H1 (cell line): Measurements from ENCODE around the gene UBE2D2. TPM values are rescaled to one million over a fixed set of nuclear protein-coding genes. Genes with fewer than 3 reads are reported as not detected.

Experiments
- CTCF ChIA-PET: fragments of 300-600 bp; sonication (Branson Sonifier 250); formaldehyde crosslinking; loops from one replicate; lab custom pipeline; 2021; ENCODE audit not compliant: partially characterized antibody; lab: Charles Lee
- POLR2A ChIA-PET: fragments of 300-600 bp; sonication (Branson Sonifier 250); formaldehyde crosslinking; loops from one replicate; lab custom pipeline; 2021; ENCODE audit warnings: inconsistent platforms; ENCODE audit not compliant: partially characterized antibody; lab: Charles Lee
- DNase-seq, 2 experiments: peaks; one replicate each; pipeline versions ENCODE4 v3.0.0 to v3.0.0-alpha.2; 2010 to 2022; ENCODE audit warnings: low spot score in 2 of 2, low read depth in 1 of 2, mixed read lengths in 1 of 2
- FAIRE-seq: peaks from 2 replicates; lab custom pipeline; 2011; peaks lifted over from hg19 to GRCh38; lab: Jason Lieb, UNC
- H2AFZ ChIP-seq: 2 replicates; pipeline ENCODE4 v1.8.1; 2012; ENCODE audit warnings: low read length, inconsistent platforms
- H2AK5ac ChIP-seq: 2 replicates; pipeline ENCODE4 v1.6.1; 2013; ENCODE audit warnings: low read depth, low read length
- H2BK120ac ChIP-seq: replicated peaks from 2 replicates; pipeline ENCODE3; 2013; ENCODE audit warnings: low read depth, low read length, inconsistent platforms
- H2BK12ac ChIP-seq: 2 replicates; pipeline ENCODE4 v1.6.1; 2013; ENCODE audit warnings: low read depth, low read length
- H2BK15ac ChIP-seq: 2 replicates; pipeline ENCODE4 v1.6.1; 2013; ENCODE audit warnings: low read length
- H2BK20ac ChIP-seq: 2 replicates; pipeline ENCODE4 v1.6.1; 2013; ENCODE audit warnings: low read length
- H2BK5ac ChIP-seq: 2 replicates; pipeline ENCODE4 v1.6.1; 2013; ENCODE audit warnings: low read depth, low read length
- H3K14ac ChIP-seq: 2 replicates; pipeline ENCODE4 v1.6.1; 2013; ENCODE audit warnings: inconsistent platforms; ENCODE audit not compliant: insufficient read length
- H3K18ac ChIP-seq: 2 replicates; pipeline ENCODE4 v1.6.1; 2013; ENCODE audit warnings: low read length; ENCODE audit errors: extremely low read depth
- H3K23ac ChIP-seq: 2 replicates; pipeline ENCODE4 v1.6.1; 2013; ENCODE audit warnings: inconsistent platforms; ENCODE audit not compliant: insufficient read length
- H3K23me2 ChIP-seq: 2 replicates; pipeline ENCODE4 v1.6.1; 2013; ENCODE audit warnings: low read depth, low read length
- H3K27ac ChIP-seq: 2 replicates; pipeline ENCODE4 v1.6.1; 2011; ENCODE audit warnings: low read depth, low read length, inconsistent platforms
- H3K27me3 ChIP-seq, 4 experiments: replicated peaks in 1 of 4; 1 replicate in 1 of 4; 2 replicates in 3 of 4; pipeline versions ENCODE4 v1.6.1 to v1.8.1; 2011 to 2013; ENCODE audit warnings: low read length in 3 of 4, mild to moderate bottlenecking in 3 of 4, inconsistent platforms in 2 of 4, mixed read lengths in 2 of 4, moderate library complexity in 1 of 4; ENCODE audit not compliant: control insufficient read depth in 3 of 4, insufficient read depth in 3 of 4; ENCODE audit errors: extremely low read depth in 1 of 4
- H3K36me3 ChIP-seq, 4 experiments: 2 replicates each; pipeline versions ENCODE4 v1.6.1 to v1.8.1; 2011 to 2013; ENCODE audit warnings: mild to moderate bottlenecking in 4 of 4, low read length in 3 of 4, moderate library complexity in 2 of 4, control low read depth in 1 of 4, inconsistent platforms in 1 of 4; ENCODE audit not compliant: insufficient read depth in 4 of 4, control insufficient read depth in 2 of 4
- H3K4ac ChIP-seq: replicated peaks from 2 replicates; pipeline ENCODE3; 2013; ENCODE audit warnings: low read length, low read depth, mixed read lengths, inconsistent platforms; ENCODE audit not compliant: insufficient read length
- H3K4me1 ChIP-seq, 4 experiments: replicated peaks in 1 of 4; 1 replicate in 1 of 4; 2 replicates in 3 of 4; pipeline versions ENCODE4 v1.6.1 to v1.8.1; 2011 to 2013; ENCODE audit warnings: low read length in 3 of 4, inconsistent platforms in 2 of 4, mixed read lengths in 1 of 4; ENCODE audit not compliant: insufficient read depth in 4 of 4, control insufficient read depth in 3 of 4
- H3K4me2 ChIP-seq, 2 experiments: 2 replicates each; pipeline versions ENCODE4 v1.6.1 to v1.8.1; 2011 to 2013; ENCODE audit warnings: low read depth in 2 of 2, low read length in 2 of 2, control low read depth in 1 of 2, inconsistent platforms in 1 of 2, mild to moderate bottlenecking in 1 of 2; ENCODE audit not compliant: insufficient read depth in 1 of 2
- H3K4me3 ChIP-seq, 4 experiments: fragments of 200-600, 300-600 bp in 1 of 4; sonication (generic), shearing (Covaris generic), sonication (Bioruptor Twin) in 1 of 4; 2 replicates each; pipeline versions ENCODE4 v1.5.1 to v1.8.1; 2011 to 2016; ENCODE audit warnings: low read length in 4 of 4, low read depth in 3 of 4, control low read depth in 2 of 4, inconsistent platforms in 2 of 4, mild to moderate bottlenecking in 2 of 4, mixed read lengths in 1 of 4, moderate library complexity in 1 of 4; ENCODE audit not compliant: insufficient read depth in 2 of 4; ENCODE audit errors: extremely low read depth in 1 of 4
- H3K56ac ChIP-seq: replicated peaks from 2 replicates; pipeline ENCODE3; 2013; ENCODE audit warnings: low read depth, mild to moderate bottlenecking, mixed read lengths, low read length, inconsistent platforms; ENCODE audit not compliant: insufficient read length
- H3K79me1 ChIP-seq: 2 replicates; pipeline ENCODE4 v1.6.1; 2013; ENCODE audit warnings: low read depth, low read length, control low read depth
- H3K79me2 ChIP-seq, 2 experiments: 2 replicates each; pipeline versions ENCODE4 v1.6.1 to v1.8.1; 2012 to 2013; ENCODE audit warnings: low read length in 2 of 2, mild to moderate bottlenecking in 2 of 2, inconsistent platforms in 1 of 2; ENCODE audit not compliant: insufficient read depth in 2 of 2, control insufficient read depth in 1 of 2
- H3K9ac ChIP-seq, 4 experiments: replicated peaks in 1 of 4; 1 replicate in 1 of 4; 2 replicates in 3 of 4; pipeline versions ENCODE4 v1.6.1 to v1.8.1; 2011 to 2013; ENCODE audit warnings: low read depth in 3 of 4, low read length in 3 of 4, control low read depth in 2 of 4, mild to moderate bottlenecking in 2 of 4, moderate library complexity in 2 of 4, inconsistent platforms in 1 of 4; ENCODE audit errors: extremely low read depth in 1 of 4
- H3K9me3 ChIP-seq, 2 experiments: 2 replicates each; pipeline versions ENCODE4 v1.6.1 to v1.8.1; 2012 to 2013; ENCODE audit warnings: mild to moderate bottlenecking in 2 of 2, moderate library complexity in 2 of 2, control low read depth in 1 of 2, inconsistent platforms in 1 of 2, low read depth in 1 of 2, low read length in 1 of 2, mixed read lengths in 1 of 2; ENCODE audit not compliant: insufficient read depth in 2 of 2
- H4K20me1 ChIP-seq, 2 experiments: replicated peaks in 1 of 2; 2 replicates each; pipeline versions ENCODE3 to v1.8.1; 2011 to 2013; ENCODE audit warnings: inconsistent platforms in 2 of 2, low read length in 2 of 2, mild to moderate bottlenecking in 1 of 2; ENCODE audit not compliant: insufficient read depth in 2 of 2, control insufficient read depth in 1 of 2
- H4K5ac ChIP-seq: 2 replicates; pipeline ENCODE4 v1.6.1; 2013; ENCODE audit warnings: low read length, low read depth, mixed read lengths, inconsistent platforms; ENCODE audit not compliant: insufficient read length
- H4K8ac ChIP-seq: 2 replicates; pipeline ENCODE4 v1.8.0; 2013; ENCODE audit warnings: mild to moderate bottlenecking, moderate library complexity, low read length, inconsistent platforms; ENCODE audit not compliant: insufficient read depth; ENCODE audit errors: extremely low read depth
- H4K91ac ChIP-seq: replicated peaks from 2 replicates; pipeline ENCODE3; 2013; ENCODE audit warnings: low read length, mixed read lengths, inconsistent platforms; ENCODE audit not compliant: insufficient read length
- RBBP5 ChIP-seq: IDR thresholded peaks from 2 replicates; pipeline ENCODE4 v1.7.1; 2012; ENCODE audit warnings: low read depth, mild to moderate bottlenecking, inconsistent platforms, low read length, moderate library complexity, borderline replicate concordance
- WGBS, 2 experiments: shearing (Covaris generic) in 1 of 2; methylation state at CpG; one replicate each; pipeline versions ENCODE4 v1.1.6 to v1.1.7; 2013 to 2015; ENCODE audit warnings: low lambda C conversion rate in 2 of 2, mixed read lengths in 2 of 2, inconsistent platforms in 1 of 2, low coverage in 1 of 2, missing lambda C conversion rate in 1 of 2; ENCODE audit not compliant: insufficient replicate concordance in 2 of 2, insufficient coverage in 1 of 2, insufficient read length in 1 of 2; ENCODE audit errors: extremely low coverage in 1 of 2, missing lambda C conversion rate in 1 of 2; 5-methylcytosine and 5-hydroxymethylcytosine counted together
- polyA plus RNA-seq, 7 experiments: library from polyadenylated mRNA; depleted of rRNA in 3 of 7; stranded (reverse) in 5 of 7; unstranded in 2 of 7; fragments of >200 nt in 5 of 7; fragments of 200-250 nt in 2 of 7; gene quantifications; 1 replicate in 5 of 7; 2 replicates in 1 of 7; 4 replicates in 1 of 7; pipeline versions ENCODE4 v1.2.1 to v1.2.3, GENCODE V29; 2011 to 2013; ENCODE audit warnings: missing spikeins in 2 of 7, mixed read lengths in 2 of 7
- total RNA-seq: library from RNA; stranded (reverse); fragmentation: NEBNext Ultra II Directional; extraction: Animal tissue kit (Norgen Biotek cat#: 25700); gene quantifications from 2 replicates; pipeline ENCODE4 v1.2.1, GENCODE V29; 2021

The UBE2D2 gene
- total and polyA plus RNA-seq, 2 of the 8 experiments (the other 6 are each of a cell fraction or from before 2014, with no cell fraction given) = 66.9 to 203 TPM

DNA sequence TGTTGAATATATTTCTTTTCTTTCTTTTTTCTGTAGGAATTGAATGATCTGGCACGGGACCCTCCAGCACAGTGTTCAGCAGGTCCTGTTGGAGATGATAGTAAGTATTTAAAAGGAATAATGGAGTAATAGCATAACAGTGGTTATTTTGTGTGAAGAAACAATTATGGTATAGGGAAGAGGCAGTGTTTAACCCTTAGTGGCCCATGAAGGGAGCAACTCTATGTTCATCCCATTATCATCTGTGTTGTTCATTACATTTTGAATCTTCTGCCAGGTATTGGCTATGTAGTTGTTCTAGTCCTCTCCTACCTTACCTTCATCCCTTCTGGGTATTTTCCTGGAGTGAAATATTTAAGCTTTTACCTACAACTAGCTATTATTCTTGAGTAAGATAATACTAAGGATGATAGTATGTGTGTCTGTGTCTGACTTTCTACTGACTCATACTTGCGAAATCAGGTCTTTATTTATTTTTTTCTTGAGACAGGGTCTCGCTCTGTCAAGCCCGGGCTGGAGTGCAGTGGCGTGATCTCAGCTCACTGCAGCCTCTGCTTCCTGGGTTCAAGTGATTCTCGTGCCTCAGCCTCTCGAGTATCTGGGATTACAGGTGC, 39.3 kb downstream of the UBE2D2 start:
- Histone ChIP-seq H3K9ac (no peak overlapping the region), H3K4me2 (no peak overlapping the region), H3K18ac (no peak overlapping the region), H3K9me3 (no peaks in the 10 kb centered on the region), H2BK20ac (no peak overlapping the region), H4K5ac (no peak overlapping the region), H2BK15ac (no peak overlapping the region), H3K79me2 (peaks cover 0 to 39% of the 10 kb centered on the region in 2 experiments; a peak in 3 of 4 replicates), H2BK120ac (no peak overlapping the region), H4K91ac (no peak overlapping the region), H2AFZ (no peak overlapping the region), H3K14ac (no peak overlapping the region), H4K20me1 (peaks cover 0 to 4% of the 10 kb centered on the region in 2 experiments), H2BK5ac (no peak overlapping the region), H3K4me1 (no peaks in the 10 kb centered on the region), H4K8ac (no peak overlapping the region), H3K4ac (no peak overlapping the region), H3K56ac (no peak overlapping the region), H3K23ac (no peak overlapping the region), H3K36me3 (peaks cover 0 to 41% (median 9%) of the 10 kb centered on the region in 4 experiments; a peak in 5 of 8 replicates), H3K27me3 (no peaks in the 10 kb centered on the region), H2AK5ac (no peak overlapping the region), H3K79me1 (no peaks in the 10 kb centered on the region; the same call in 1 of the 2 replicates), H3K27ac (no peak overlapping the region), H3K4me3 (no peak overlapping the region), H2BK12ac (no peak overlapping the region), H3K23me2 (no peaks in the 10 kb centered on the region)
- CTCF ChIA-PET = interaction anchor here (1.0 to 2.3 kb wide), 2 partner anchors 13 to 26 kb away, joined by 4 to 8 read pairs; no protein-coding TSS in a partner anchor
- 98% methylated on average over 7 of the region's 7 CpGs; no CpG with 5 or more reads in 1 of the 2 experiments for WGBS, 2 experiments
- DNase-seq = no peak
- no peak for FAIRE-seq
- POLR2A ChIA-PET = no interaction called here
- no peak for TF ChIP-seq RBBP5
